Activated T-cell treated with anti-CD3 and anti-CD28 coated beads, Interleukin-2, amount 50 U/mL, for 1 hour (primary cell): ENCODE measurements around the gene RC3H1.
"Not testable (repeated sequence)": the region's sequence is repeated elsewhere in the genome, so short reads cannot be mapped to it uniquely, and the experiment has no call there.

Source experiments
- DNase-seq: peaks from one replicate; pipeline ENCODE4 v3.0.0-alpha.2; 2020

Gene RC3H1

DNA sequence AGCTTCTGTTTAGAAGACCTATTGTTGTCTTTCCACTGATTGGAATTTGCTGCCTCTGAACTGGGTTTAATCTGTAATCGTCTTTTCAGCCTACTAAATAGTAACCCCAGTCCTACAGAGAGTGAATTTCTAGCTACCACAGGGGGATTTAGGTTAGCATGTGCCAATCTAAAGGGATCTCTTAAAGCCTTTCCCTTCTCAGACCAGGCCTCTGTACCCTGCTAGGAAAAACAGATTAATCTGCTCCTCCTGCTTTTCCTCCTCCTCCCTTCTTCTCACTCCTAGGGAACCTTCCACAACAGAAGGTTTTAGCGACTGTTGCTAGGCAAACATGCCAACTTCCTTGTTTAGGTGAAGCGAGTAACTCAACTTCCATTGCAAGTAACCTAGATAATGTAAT lies 1.3 kb upstream of the RC3H1 start:
- DNase-seq, result no peak

- DNase-seq, result no peak
Observed at GRCh38 chr1:174022976-174023277, 770 bp upstream of the RC3H1 start.

GRCh38 chr1:174021591-174022079 lies 522 bp downstream of the RC3H1 start:
- no peak for DNase-seq

DNA sequence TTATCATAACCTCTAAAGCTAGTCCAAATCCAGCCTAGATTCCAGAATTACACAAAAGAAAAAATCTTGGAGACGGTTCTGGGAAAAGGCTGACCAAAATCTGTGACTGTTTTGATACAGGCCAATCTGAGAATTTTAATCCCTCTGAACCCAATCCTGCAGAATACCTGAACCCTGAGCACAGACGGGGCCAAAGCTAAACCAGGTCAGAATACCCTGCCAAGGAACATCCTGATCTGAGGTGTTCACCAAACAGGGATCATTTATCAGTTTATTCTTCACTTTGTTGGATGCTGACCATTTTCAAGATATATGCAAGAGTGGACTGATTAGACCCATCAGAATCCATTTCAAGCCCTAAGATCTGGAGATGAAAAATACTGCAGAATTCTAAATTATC lies 3.6 kb downstream of the RC3H1 start:
- no peak for DNase-seq

GRCh38 chr1:174017231-174017970 lies 4.8 kb downstream of the RC3H1 start:
- no peak for DNase-seq

DNA sequence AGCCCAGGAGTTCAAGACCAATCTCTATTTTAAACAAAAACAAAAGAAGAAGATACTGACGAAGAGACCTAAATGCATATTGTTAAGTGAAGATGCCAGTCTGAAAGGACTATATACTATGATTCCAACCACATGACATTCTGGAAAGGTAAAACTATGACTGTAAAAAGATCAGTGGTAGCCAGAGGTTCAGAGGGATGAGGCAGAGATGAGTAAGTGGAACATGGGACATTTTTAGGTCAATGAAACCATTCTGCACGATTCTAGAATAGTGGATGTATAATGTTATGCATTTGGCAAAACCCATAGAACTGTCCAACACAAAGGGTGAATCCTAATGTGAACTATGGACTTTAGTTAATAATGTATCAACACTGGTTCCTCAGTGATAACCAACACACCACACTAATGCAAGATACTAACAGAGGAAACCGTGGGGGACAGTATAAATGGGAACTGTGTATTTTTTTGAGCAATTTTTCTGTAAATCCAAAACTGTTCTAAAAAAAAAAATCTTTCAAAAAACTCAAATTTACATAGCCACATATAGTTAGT lies 8.2 kb downstream of the RC3H1 start:
- no peak for DNase-seq

DNA sequence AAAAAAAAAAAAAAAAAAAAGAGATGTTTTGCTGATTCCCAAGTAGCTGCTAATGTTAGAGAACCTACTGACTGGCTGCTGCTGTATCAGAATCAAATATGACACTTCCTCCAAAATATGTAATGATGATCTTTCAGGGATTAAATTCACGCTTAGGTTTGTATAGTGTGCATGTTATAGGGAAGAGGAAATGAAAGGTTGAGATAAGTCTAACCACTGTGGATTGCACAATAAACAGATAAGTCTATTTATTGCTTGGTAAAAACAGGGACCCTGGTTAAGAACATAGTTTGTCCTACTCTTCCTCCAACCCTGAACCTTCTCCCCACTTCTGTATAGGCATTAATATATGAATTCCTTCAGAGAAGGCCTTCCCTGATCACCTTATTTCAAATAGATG lies 13.2 kb downstream of the RC3H1 start:
- DNase-seq, result no peak

DNA sequence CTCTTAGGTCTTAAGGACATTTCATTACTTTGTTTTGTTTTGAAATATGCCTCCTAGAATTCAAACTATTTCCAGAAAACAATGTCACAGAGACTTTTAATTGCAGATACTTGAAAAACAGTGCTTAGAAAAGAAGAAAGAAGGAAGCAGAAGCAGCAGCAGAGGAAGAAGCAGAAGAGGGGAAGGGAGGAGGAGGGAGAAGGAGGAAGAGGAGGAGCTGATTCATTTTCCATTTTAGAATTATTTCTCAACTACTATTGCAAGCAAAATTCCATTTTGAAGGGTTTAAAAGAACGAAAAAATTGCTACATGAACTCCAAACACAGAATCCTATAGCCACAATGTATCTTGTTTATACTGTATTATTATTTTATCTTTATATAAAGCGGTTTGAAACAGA lies 13.9 kb downstream of the RC3H1 start:
- DNase-seq, result no peak

GRCh38 chr1:174007851-174008250 lies 14.3 kb downstream of the RC3H1 start:
- no peak for DNase-seq

DNA sequence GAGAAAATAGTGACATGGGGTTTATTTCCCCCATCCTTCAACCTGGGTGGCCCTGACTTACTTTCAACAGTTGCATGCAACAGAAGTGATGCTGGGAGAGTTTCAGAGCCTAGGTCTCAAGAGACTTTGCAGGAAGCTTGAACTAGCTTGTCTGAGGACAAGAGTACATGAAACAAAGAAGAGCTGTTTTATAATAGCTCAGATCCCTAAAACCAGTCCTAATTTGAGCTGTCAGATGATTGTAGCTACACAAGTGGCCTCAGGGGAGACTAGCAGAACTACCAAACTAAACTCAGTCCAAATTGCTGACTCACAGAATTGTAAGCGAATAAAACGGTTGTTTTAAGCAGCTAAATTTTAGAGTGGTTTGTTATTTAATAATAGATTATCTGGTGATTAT lies 17.1 kb downstream of the RC3H1 start:
- DNase-seq, result no peak

DNA sequence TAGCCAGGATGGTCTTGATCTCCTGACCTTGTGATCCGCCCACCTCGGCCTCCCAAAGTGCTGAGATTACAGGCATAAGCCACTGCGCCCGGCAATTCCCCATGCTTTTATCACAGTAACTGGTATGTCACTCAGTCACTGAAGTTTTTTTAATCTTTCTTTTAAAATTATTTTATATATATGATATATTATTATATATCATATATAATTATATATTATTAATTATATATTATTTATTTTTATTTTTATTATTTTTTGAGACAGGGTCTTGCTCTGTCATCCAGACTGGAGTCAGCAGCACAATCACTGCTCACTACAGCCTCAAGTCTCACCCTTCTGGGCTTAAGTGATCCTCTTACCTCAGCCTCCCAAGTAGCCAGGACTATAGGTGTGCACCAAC lies 18.3 kb downstream of the RC3H1 start:
- DNase-seq, result no peak

- no peak for DNase-seq
Observed at GRCh38 chr1:174001573-174001972, 20.6 kb downstream of the RC3H1 start.

- DNase-seq, result no peak
Observed at GRCh38 chr1:174000371-174000770, 21.8 kb downstream of the RC3H1 start.

GRCh38 chr1:173997791-173998190 lies 24.4 kb downstream of the RC3H1 start:
- DNase-seq, result no peak

DNA sequence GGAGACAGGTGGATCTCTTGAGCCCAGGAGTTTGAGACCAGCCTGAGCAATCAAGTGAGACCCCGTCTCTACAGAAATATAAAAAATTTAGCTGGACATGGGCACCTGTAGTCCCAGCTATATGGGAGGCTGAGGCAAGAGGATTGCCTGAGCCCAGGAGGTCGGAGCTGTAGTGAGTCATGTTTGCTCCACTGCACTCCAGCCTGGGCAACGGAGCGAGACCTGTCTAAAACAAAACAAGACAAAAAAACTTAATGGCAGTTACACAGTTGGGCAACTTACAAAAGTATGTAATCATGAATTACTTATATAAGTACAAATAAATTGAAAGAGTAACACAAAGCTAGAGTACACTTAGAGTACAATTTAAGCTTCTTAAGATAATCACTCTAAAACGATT lies 25.2 kb downstream of the RC3H1 start:
- no peak for DNase-seq

- no peak for DNase-seq
Observed at GRCh38 chr1:173995475-173995874, 26.7 kb downstream of the RC3H1 start.

- DNase-seq, result not testable (repeated sequence)
Observed at GRCh38 chr1:173993948-173994347, 28.2 kb downstream of the RC3H1 start.

DNA sequence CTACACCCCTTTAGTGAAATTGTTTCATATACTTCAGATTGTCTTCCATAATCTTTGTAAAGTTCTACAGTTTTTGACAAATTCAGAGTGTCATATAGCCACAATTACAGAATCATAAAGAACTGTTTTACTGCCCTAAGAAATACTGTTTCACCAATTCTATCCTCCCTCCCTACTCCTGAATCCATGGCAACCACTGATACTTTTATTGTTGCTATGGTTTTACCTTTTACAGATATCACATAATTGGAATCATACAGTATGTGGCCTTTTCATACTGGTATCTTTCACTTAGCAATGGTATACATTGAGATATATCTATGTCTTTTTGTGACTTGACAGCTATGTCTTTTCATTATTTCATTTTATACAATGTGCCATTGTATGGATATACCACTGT lies 34.1 kb downstream of the RC3H1 start:
- no peak for DNase-seq

DNA sequence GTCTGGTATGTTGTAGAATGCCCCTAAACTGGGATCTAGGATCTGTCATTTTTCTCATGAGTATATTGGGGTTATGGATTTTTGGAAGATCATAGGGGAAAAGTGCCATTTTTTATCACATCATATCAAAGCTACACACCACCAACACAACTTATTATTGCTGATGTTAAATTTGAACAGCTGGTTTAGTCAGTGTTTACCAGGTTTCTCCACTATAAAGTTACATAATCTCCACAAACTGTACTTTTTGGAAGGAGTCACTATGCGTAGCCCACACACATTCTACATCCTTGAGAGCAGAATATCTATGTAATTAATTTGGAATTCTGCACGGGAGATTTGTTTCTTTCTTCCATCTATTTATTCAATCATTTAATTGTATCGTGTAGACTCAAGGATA lies 35.2 kb downstream of the RC3H1 start:
- DNase-seq, result no peak

DNA sequence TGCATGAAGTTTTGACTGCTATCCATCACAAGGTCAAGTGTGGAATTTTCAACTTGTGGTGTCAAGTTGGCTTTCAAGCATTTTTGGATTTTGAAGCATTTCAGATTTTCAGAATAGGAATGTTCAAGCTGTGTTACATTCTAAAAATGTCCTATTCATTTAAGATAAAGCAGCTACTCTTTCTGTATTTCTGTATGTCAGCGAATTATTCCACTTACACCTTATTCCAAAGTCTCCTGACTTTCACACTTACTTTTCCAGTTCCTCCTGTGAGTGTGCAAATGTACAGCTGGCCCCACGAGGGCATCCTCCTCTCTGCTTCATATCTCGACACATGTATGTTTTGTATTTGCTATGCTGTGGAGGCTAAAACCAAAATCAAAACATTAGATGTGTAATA lies 51.9 kb downstream of the RC3H1 start:
- no peak for DNase-seq

DNA sequence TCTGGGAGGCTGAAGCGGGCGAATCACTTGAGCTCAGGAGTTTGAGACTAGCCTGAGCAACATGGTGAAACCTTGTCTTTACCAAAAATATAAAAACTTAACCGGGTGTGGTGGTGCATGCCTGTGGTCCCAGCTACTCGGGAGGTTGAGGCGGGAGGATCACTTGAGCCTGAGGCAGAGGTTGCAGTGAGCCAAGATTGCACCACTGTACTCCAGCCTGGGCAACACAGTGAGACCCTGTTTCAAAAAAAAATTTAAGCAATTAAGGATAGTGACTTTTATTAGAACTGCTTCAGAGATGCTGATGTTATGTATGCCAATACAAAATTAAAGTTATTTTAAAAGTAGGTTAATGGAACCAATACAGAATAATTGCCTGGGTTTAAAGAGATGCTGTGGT lies 56.3 kb downstream of the RC3H1 start:
- DNase-seq, result not testable (repeated sequence)

- no peak for DNase-seq
Observed at GRCh38 chr1:173963477-173963876, 58.7 kb downstream of the RC3H1 start.

DNA sequence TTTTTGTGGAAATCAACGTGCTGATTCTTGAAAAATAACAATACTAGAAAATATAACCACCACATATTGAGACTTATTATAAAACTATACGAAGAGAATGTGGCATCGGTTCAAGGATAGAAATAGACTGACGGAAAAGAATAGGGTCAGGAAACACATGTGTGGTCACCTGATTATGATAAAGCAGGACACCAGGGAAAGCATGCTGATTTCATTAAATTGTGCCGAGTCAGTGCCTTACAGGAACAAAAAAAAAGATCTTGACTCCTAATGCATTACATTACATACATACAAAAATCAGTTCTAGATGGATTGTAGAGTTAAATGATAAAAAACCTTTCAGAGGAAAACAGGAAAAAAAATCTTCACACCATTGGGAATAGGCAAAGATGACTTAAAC lies 61.5 kb downstream of the RC3H1 start:
- no peak for DNase-seq

DNA sequence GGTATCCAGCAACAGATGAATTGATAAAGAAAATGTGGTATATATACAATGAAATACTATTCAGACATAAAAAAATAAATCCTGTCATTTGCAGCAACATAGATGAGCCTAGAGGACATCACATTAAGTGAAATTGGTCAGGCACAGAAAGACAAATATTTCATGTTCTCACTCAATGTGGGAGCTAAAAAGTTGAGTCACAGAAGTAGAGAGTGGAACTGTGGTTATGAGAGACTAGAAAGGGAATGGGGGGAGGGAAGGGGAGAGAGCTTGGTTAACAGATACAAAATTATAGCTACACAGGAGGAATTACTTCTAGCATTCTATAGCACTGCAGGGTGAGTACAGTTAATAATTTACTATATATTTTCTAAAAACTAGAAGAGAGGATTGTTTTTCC lies 68.0 kb downstream of the RC3H1 start:
- DNase-seq, result no peak

GRCh38 chr1:173948594-173948993 lies 73.6 kb downstream of the RC3H1 start:
- DNase-seq, result no peak
